LNCAP (cell line): Measurements from ENCODE around the gene RPS3.
A peak's percentile ranks its signal among the peaks of the same experiment; 100 is the strongest.

Source experiments
- TF ChIP-seq, protein P1 (sequence below): fragments of 450-650 bp; IDR thresholded peaks from 2 replicates; pipeline ENCODE4 v1.5.1; 2017; ENCODE audit warnings: mild to moderate bottlenecking

RPS3 gene

DNA sequence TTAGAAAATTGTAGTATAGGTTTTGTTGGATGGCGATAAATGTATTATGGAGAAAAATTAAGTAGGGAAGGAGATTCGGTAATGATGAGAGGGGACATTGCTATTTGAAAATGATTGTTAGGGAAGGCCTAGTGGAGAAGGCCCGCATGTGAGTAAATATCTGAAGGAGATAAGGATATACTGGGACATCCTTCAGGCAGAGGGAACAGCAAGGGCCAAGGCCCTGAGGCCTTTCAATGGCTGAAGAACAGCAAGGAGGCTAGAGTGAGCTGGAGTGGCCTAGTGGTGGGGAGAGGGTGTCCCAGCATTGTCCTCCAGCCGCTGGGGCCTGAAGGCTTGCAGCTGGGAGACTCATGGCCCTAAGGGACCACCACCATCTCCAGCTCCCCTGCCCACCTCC, 24.7 kb upstream of the RPS3 start:
- TF ChIP-seq, protein P1, sequence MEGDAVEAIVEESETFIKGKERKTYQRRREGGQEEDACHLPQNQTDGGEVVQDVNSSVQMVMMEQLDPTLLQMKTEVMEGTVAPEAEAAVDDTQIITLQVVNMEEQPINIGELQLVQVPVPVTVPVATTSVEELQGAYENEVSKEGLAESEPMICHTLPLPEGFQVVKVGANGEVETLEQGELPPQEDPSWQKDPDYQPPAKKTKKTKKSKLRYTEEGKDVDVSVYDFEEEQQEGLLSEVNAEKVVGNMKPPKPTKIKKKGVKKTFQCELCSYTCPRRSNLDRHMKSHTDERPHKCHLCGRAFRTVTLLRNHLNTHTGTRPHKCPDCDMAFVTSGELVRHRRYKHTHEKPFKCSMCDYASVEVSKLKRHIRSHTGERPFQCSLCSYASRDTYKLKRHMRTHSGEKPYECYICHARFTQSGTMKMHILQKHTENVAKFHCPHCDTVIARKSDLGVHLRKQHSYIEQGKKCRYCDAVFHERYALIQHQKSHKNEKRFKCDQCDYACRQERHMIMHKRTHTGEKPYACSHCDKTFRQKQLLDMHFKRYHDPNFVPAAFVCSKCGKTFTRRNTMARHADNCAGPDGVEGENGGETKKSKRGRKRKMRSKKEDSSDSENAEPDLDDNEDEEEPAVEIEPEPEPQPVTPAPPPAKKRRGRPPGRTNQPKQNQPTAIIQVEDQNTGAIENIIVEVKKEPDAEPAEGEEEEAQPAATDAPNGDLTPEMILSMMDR, result no peak

DNA sequence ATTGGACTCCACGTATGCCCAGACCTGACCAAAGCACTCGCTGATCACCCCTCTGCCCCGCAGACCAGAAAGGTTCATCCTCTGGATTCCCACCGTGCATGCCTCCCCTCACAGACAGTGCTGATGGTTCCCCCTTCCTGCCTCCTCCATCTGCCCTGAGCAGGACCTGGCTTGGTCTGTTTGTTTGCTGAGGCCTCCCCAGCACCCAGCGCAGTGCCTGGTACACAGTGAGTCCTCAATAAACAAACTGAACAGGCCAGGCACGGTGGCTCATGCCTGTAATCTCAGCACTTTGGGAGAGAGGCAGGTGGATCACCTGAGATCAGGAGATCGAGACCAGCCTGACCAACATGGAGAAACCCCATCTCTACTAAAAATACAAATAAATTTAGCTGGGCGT, 23.7 kb upstream of the RPS3 start:
- TF ChIP-seq, protein P1, result no peak

DNA sequence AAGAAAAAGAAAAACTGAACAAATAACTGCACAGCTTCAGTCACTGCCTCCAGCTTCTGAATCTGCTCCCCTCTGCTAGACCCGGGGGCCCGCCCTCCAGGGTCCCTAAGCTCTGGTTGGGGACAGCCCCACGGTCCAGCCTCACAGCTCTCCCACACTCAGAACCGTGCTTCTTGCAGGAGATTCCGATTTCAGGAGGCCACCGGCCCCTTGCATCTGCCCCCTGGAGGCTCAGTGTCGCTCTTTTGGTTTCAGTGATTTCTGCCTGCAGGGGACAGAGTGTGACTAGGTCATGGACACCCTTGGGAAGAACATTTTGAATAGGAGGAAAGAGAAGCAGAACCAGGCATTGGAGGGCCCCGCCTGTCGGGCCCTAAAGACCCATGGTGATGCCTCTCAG, 23.1 kb upstream of the RPS3 start:
- TF ChIP-seq, protein P1, result no peak

DNA sequence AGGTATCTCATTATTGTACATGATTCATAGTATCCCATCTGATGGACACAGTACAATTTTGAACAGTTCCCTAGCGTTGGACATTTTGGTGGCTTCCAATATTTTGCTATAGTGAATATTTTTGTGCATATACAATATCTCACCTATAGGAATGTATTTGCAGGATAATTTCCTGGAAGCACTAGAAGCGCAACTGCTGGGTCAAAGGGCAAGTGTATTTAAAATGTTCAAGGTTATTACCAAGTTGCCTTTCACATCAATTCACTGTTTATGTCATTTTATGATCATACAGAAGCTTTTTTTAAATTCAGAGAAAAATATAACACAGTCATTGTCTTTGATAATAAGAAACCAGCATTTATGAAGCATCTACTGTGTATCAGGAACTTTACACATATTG, 19.1 kb upstream of the RPS3 start:
- TF ChIP-seq, protein P1, result no peak

DNA sequence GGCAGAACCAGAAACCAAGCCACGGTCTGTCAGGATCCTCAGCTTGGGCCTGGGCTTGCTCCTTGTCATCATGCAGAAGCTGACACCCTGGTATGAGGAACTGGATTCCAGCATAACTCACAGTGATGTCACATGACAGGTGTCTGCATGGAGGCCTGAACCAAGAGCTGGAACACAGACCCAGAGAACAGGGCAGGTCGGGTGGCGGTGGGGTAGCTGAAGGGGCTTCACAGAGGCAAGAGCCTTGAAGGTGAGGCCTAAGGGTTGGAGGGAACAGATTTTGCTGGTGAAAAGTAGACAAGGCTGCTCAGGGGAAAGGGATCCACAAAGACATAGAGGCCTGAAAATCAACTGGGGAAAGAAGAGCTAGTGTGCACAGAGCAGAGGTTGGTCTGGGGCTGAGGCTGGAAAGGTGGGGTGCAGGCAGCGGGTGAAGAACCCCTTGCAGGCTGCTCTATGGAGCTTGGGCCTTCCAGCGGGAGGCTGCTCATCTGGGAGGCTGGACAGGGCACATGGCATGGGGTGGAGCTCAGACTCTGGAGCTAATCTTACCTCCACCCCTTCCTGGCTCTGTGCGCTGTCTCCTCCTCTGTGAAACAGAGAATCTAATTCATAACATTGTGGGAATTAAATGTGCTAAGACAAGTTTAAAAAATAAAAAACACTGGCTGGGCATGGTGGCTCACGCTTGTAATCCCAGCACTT, 18.4 kb upstream of the RPS3 start:
- TF ChIP-seq, protein P1, result no peak

DNA sequence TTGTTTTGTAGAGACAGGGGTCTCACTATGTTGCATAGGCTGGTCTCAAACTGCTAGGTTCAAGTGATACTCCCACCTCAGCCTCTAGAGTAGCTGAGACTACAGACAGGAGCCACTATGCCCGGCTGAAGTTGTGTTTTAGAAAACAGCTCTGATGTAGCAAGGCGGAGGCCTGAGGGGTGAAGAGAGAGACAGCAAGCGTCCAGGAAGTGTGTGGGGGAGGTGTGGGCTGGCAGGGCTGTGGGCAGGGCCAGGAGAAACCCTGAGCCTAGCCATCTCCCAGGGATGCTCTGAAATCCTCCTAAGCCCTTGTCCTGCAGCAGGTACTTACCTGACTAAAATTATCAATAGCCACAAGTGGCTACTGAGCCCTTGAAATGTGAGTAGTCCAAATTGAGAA, 16.1 kb upstream of the RPS3 start:
- TF ChIP-seq, protein P1, result no peak

DNA sequence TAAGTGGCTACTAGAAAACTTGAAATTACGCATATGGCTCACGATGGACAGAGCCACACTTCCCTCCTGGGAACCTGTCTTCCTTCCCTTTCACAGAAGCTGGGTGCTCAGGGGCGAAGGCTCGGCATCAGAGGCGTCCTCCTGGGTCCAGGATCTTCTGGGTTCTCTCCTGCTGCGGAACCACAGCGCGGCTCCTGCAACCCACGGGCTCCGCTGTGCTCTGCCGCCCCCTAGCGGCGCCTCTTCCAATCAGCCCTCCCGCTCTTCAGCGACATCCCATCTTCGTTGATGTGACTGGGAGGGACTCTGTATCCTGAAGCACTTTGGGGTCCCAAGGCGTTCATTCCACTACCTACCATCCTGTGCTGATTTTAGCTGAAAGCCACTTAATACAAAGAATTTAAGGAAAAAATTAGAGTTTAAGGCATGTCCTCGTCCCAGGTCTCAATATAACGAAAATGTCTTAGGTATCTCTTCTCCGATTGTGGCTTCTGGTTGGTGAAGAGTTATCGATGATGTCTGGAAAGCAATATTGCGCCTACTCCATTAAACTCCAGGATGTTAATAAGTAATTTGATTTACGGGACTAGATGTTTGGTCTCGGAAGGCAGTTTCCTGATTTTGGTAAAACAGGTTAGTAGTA, 14.8 kb upstream of the RPS3 start:
- TF ChIP-seq, protein P1, result peak; percentile 95
